Measurements from ENCODE around the gene ALPL. TPM values are rescaled to one million over a fixed set of nuclear protein-coding genes. Genes with fewer than 3 reads are reported as not detected.

Gene ALPL
- polyA plus RNA-seq, 3 donors from 2014 or later = not detected

DNA sequence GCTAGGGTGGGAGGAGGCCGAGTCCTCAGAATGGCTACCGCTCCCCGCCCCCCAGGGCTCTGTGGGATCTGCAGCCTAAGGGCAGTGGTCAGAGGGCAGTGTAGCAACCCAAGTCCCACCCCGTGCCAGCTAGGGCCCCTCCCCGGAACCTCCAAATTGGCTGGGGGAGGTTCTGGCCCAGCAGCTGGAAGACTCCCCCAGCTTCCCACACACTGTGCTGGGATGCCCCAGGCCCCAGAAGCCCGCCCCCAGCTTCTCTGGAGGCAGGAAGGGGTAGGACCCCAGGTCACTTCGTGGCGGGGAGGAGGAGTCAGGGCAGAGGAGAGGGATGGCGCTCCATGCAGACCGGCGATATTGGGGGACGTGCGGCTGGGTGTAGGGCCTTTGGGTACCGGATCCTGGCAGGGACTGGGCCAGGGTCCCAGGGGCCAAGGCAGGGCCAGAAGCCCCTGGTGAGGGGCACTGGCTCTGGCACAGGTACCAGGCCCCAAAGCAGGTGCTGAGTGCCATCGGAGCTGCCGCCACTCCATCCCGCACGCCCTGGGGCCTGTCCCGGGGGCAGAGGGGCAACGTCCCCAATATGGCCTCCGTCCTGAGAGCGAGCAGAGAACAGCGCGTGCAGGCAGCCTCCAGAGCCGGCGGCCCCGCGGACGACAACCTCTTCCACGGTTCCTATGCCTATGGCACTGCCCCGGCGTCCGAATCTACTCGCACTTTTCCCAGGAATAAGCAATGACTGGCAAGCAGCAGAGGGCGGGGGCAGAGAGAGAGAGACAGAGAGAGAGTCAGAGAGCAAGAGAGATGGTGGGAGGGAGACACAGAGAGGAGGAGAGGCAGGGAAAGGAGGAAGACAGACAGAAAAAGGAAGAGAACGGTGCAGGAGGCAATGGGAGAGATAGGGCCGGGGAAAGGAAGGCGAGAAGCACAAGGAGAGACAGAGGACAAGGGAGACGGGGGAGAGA is 94.2 kb downstream of the ALPL start:
- H3K36me3 Mint-ChIP-seq = no peaks in the 10 kb centered on the region
- H3K27ac Mint-ChIP-seq = peak overlapping the region in 1 of 6 donors; percentile 51
- peaks cover 10% of the 10 kb centered on the region in 2 donors for H3K4me1 Mint-ChIP-seq
- DNase-seq = no peak
- H3K9me3 Mint-ChIP-seq = no peaks in the 10 kb centered on the region
- H3K27me3 Mint-ChIP-seq (ENCODE audit: low read depth in 3 of 3) = peaks cover 0 to 9% (median 2%) of the 10 kb centered on the region in 3 donors
- no peak overlapping the region for H3K4me3 Mint-ChIP-seq

DNA sequence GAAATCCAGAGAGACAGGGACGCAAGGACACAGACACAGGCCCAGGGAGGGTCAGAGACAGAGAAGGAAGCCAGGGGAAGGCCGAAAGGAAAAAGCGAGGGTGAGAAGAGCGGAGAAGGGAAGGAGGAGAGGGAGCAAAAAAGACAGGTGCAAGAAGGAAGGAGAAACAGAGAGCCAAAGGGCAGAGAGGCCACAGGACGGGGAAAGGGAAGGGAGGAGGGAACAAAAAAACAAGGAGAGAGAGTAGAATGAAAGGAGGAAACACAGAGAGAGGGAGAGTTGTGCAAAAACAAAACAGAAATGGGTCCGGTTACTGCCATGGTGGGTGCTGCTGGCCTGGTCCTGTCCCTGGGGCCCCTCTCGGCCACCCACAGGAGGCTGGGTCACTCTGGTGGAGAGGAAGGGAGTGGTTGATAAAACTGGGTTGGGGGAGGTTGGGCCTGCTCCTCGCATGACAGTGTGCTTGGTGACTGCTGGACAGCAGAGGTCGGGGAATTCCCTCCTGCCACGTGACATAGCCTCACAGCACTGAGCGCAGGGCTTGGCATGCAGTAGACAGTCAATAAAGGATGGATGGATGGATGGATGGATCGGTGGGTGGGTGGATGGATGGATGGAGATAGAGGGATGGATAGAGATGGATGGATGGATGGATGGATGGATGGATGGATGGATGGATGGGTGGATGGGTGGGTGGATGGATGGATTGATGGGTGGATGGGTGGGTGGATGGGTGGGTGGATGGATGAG is 95.2 kb downstream of the ALPL start:
- no peak for DNase-seq
- Mint-ChIP-seq H3K27ac (peak overlapping the region in 1 of 6 donors; percentile 51), H3K4me1 (peaks cover 10 to 12% of the 10 kb centered on the region in 2 donors), H3K27me3 (ENCODE audit: low read depth in 3 of 3) (peaks cover 0 to 9% (median 0%) of the 10 kb centered on the region in 3 donors), H3K9me3 (no peaks in the 10 kb centered on the region), H3K36me3 (no peaks in the 10 kb centered on the region), H3K4me3 (no peak overlapping the region)

DNA sequence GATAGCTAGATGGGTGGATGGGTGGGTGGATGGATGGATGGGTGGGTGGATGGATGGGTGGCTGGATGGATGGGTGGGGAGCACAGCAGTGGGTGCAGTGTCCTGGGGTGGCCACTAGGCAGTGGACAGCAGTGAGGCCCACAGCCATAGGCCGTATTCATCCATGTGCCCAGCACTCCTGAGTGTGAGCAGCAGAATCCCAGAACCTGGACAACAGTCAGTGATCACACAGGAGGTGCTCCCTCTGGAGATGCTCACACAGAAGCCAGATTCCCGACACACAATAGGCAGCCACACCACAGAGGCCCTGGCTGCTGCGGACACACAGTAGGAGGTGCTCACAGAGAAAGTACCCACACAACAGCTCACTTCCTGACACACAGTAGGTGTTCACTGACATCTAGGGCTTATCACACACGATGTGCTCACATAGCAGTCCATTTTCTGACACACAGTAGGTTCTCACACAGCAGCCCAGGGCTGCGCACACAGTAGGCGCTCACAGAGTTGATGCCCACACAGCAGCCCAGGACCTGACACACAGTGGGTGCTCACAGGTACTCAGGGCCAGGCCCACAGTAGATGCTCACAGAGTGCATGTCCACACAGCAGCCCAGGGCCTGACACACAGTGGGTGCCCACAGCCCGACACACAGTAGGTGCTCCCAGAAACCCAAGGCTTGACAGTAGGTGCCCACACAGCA is 95.9 kb downstream of the ALPL start:
- H3K36me3 Mint-ChIP-seq = no peaks in the 10 kb centered on the region
- H3K27me3 Mint-ChIP-seq (ENCODE audit: low read depth in 3 of 3) = peaks cover 0 to 9% (median 0%) of the 10 kb centered on the region in 3 donors
- peaks cover 10 to 12% of the 10 kb centered on the region in 2 donors for H3K4me1 Mint-ChIP-seq
- no peak for DNase-seq
- no peak overlapping the region for H3K4me3 Mint-ChIP-seq
- H3K9me3 Mint-ChIP-seq = no peaks in the 10 kb centered on the region
- no peak overlapping the region for H3K27ac Mint-ChIP-seq

DNA sequence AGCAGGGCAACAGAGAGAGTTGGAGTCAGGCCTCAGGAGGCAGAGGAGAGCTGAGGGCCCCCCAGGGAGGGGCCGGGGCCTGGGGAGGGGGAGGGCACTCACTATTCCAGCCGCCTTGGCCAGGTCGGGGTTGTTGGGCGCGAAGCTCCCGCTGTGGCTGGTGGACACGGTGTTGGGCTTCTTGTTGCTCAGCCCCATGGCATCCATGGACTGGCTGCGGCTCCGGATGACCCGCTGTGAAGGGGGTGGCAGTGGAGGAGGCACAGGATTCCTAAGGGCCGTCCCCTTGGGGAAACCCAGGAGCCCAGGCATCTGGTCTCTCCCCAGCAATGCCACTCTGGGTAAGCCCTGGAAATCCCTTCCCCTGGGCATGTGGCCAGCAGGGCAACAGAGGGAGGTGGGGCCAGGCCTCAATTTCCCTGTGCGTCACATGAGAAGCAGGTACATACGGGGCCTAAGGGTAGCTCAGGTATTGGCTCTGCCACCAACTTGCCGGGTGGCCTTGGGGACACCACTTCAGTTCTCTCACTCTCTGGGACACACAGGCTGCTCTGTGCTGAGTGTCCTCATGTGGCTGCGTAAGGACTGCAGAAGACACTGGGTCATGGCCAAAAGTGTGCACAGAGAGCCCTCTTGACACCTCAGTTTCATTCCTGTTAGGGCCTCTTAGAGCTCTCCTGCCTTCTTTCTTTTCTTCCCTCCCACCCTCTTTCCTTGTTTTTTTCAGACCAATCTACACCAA is 96.9 kb downstream of the ALPL start:
- peaks cover 0 to 7% (median 0%) of the 10 kb centered on the region in 3 donors for H3K27me3 Mint-ChIP-seq (ENCODE audit: low read depth in 3 of 3)
- H3K27ac Mint-ChIP-seq = no peak overlapping the region
- H3K4me3 Mint-ChIP-seq = no peak overlapping the region
- H3K36me3 Mint-ChIP-seq = no peaks in the 10 kb centered on the region
- DNase-seq = no peak
- H3K9me3 Mint-ChIP-seq = no peaks in the 10 kb centered on the region
- H3K4me1 Mint-ChIP-seq = peaks cover 10 to 12% of the 10 kb centered on the region in 2 donors

DNA sequence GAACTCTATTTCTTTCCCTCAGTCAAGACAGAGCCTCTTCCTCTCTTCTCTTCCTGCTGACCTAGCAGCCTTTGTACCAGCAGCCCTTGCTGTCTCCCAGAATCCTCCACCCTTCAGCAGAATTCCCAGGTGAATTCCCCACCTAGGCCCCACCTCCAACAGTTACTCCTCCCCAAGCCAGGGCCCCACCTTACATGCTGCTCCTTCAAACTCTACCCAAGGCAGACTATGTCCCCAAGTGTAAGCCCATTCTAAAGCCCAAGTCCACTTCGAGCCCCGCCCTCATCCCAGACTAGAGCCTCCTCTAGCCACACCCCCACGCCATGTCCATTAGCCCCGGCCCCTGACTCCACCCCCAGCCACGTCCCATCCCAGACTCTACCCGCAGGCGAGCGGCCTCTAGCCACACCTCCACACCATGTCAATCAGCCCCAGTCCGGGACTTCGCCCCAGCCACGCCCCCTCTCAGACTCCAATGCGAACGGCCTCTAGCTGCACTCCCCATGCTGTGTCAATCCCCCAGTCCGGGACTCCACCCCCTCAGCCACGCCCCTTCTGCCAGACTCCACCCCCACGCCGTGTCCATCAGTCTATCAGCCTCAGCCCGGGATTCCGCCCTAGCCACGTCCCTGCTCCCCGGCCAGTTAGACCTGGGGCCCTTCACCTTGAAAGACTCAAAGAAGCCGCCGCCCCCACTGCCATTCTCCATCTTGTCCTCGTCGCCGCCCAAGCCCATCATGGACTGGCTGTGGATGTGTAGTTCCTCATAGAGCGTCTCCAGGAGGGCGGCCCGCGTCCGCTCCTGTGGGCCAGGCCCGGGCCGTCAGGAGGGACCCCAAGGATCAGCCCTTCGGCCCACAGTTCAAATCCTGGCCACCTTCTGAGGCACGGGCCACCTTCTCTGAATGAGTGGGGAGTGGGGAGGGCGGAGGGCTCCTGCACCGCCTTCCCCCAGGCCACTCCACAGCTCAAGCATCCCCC is 98.6 kb downstream of the ALPL start:
- peak; percentile 16 to 28 (median 19) for DNase-seq
- H3K27ac Mint-ChIP-seq = no peak overlapping the region

DNA sequence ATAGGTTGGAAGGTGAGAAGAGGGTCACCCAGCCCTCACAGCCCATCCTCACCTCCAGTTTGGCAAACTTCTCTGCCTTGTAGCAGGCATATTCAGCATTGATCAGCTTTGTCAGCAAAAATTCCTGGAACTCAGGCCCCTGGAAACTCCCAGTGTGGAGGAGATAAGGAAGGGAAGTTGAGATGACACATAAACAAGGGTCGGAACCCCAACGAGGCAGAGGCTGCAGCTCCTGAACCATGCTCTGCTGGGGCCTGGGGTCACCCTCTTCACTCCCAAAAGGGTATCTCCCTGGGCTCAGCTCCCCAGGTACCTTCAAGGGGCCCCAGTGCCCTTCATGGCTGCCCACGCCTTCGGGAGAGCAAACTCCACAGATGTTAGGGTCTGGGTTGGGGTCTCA is 99.6 kb downstream of the ALPL start:
- Mint-ChIP-seq H3K27ac (no peak overlapping the region), H3K4me1 (peaks cover 10 to 12% of the 10 kb centered on the region in 2 donors), H3K4me3 (no peak overlapping the region), H3K36me3 (no peaks in the 10 kb centered on the region), H3K27me3 (ENCODE audit: low read depth in 3 of 3) (peaks cover 0 to 9% (median 0%) of the 10 kb centered on the region in 3 donors), H3K9me3 (no peaks in the 10 kb centered on the region)
- DNase-seq = no peak

More for the DNA sequence above, 98.6 kb downstream of the ALPL start:
- H3K4me1 Mint-ChIP-seq = peaks cover 10 to 12% of the 10 kb centered on the region in 2 donors
- H3K9me3 Mint-ChIP-seq = no peaks in the 10 kb centered on the region
- no peaks in the 10 kb centered on the region for H3K36me3 Mint-ChIP-seq
- peaks cover 0 to 9% (median 0%) of the 10 kb centered on the region in 3 donors for H3K27me3 Mint-ChIP-seq (ENCODE audit: low read depth in 3 of 3)
- H3K4me3 Mint-ChIP-seq = peak overlapping the region; percentile 27 to 56 (median 29)

DNA sequence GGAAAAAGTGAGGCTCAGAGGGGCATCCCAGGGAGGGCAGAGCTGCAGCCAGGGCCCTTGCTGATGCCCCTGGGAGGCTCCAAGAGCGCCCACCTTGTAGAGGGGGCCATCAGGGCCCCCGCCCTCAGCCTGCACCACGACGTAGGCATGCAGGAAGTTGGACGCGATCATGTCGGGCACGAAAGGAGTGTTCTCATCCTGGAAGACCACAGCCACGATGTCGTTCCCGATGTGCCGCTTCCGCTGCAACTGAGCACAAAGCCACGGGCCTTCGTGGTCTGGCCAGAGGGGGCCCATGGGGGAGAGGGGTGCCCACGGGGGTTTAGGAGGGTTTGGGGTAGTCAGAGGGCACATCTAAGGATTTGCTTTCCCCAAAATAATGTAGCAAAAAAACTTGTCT is 100.8 kb downstream of the ALPL start:
- Mint-ChIP-seq H3K36me3 (no peaks in the 10 kb centered on the region), H3K4me3 (no peak overlapping the region), H3K4me1 (peaks cover 10 to 12% of the 10 kb centered on the region in 2 donors), H3K9me3 (no peaks in the 10 kb centered on the region), H3K27ac (no peak overlapping the region), H3K27me3 (ENCODE audit: low read depth in 3 of 3) (peaks cover 0 to 5% (median 0%) of the 10 kb centered on the region in 3 donors)
- DNase-seq = no peak

DNA sequence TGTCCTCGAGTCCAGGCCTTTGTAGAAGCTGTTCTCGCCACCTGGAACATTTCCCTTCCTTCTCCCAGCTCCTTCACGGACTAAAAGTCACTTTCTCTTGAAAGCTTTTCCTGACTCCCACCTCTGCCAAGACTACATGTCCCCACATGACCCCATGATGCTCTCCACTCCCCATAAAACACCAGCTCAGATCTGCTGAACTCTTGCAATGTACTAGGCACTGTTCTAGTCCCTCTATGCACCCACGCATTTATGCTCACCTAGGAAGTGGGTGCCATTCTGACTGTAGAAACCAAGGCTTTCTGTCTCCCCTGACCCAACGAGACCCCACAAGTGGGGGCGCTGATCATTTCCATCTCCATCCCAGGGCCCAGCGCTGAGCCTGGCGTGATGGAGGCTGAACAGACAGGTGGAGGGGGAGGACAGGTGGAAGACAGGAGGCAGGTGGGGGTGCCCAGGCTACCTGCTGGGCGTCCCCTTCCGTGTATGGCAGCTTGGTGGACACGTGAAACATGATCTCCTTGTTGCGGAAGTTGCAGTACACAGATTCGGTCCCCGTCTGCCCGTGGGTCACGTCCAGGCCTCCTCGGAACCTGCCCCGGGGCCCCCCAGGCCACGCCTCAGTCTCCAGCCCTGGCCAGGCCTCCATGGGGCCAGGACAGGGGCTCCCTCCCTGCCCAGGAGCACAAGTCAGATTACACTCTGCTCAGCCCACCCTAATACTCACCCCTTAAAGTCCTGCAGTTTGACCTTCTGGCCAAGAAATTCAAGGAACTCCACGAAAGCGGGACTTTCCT is 102.0 kb downstream of the ALPL start:
- no peak for DNase-seq
- Mint-ChIP-seq H3K4me3 (no peak overlapping the region), H3K4me1 (peaks cover 10 to 12% of the 10 kb centered on the region in 2 donors)

DNA sequence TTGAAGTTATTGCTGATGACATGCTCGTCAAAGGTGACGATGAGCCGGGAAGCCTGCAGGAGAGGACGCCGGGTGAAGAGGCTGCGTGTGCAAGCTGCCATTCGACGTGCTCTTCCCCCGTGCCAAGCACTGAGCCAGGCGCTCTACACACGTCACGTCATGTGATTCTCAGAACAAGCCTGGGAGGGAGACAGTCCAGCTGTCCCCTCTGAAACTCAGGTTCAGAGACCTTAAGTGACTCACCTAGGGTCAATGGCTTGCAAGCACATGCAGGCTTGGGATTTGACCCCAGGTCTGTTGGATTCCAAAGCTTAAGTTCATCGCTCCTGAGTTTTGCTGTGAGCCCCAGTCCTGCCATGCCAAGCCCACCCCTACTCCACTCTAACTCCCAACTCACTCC is 102.8 kb downstream of the ALPL start:
- DNase-seq = no peak
- Mint-ChIP-seq H3K27ac (no peak overlapping the region), H3K4me3 (no peak overlapping the region), H3K9me3 (no peaks in the 10 kb centered on the region), H3K4me1 (peaks cover 10% of the 10 kb centered on the region in 2 donors), H3K27me3 (ENCODE audit: low read depth in 3 of 3) (peaks cover 0 to 1% (median 0%) of the 10 kb centered on the region in 3 donors), H3K36me3 (no peaks in the 10 kb centered on the region)

More for the DNA sequence above, 102.0 kb downstream of the ALPL start:
- no peak overlapping the region for H3K27ac Mint-ChIP-seq
- no peaks in the 10 kb centered on the region for H3K36me3 Mint-ChIP-seq
- H3K9me3 Mint-ChIP-seq = no peaks in the 10 kb centered on the region
- H3K27me3 Mint-ChIP-seq (ENCODE audit: low read depth in 3 of 3) = peaks cover 0 to 1% (median 0%) of the 10 kb centered on the region in 3 donors

DNA sequence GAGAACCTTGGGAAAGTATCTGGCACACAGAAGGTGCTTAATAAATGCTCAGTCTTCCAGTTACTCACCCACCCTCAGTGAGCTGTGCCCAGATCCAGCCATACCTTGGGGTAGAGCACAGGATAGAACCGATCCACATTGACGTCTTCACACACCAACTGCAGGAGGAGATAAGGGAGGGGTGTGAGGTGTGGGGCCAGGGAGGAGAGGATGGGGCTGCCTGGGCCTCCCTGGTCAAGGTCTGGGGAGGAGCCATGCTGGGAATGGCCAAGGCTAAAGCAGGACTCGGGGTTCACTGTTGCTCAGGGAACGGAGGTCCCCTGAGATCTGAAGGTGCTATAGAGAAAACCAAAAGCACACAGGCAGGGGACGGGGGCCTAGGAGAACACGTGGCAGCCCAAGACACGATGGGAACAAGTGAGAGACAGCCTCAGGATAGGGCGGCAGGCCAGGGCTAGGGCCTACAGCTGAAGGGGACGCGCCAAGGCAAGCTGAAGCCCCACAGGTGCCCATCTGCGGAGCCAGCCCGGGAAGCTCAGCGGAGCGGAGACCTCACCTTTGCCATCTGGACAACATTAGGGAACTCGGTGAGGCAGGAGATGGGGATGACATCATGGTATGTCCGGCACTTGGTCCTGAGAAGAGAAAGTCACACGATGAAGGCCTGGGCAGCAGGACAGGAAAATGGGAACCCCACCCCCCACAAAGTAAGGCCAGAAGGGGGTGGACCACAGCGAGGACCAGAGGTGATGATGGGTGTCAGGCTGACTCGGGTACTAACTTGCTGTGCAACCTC is 104.0 kb downstream of the ALPL start:
- peaks cover 0 to 3% of the 10 kb centered on the region in 2 donors for H3K4me1 Mint-ChIP-seq

More for the DNA sequence above, 104.0 kb downstream of the ALPL start:
- Mint-ChIP-seq H3K9me3 (no peaks in the 10 kb centered on the region), H3K36me3 (no peaks in the 10 kb centered on the region), H3K4me3 (no peak overlapping the region), H3K27ac (no peak overlapping the region), H3K27me3 (ENCODE audit: low read depth in 3 of 3) (peaks cover 0 to 1% (median 0%) of the 10 kb centered on the region in 3 donors)
- no peak for DNase-seq

Data from immature natural killer cell (primary cell).